Suprapubic skin (tissue), 4 donors: Measurements from ENCODE around the gene ZNF423. TPM values are rescaled to one million over a fixed set of nuclear protein-coding genes. Genes with fewer than 3 reads are reported as not detected.

ENCODE experiments used
- DNase-seq, 2 donors: peaks; one replicate each; pipeline ENCODE4 v3.0.0-alpha.2; 2019; ENCODE audit warnings: low spot score in 2 of 2
- H3K27ac ChIP-seq: fragments of 200-600 bp; sonication (generic); one replicate; pipeline ENCODE4 v1.5.1; 2019
- H3K27me3 ChIP-seq: fragments of 200-600 bp; sonication (generic); one replicate; pipeline ENCODE4 v1.5.1; 2019
- H3K36me3 ChIP-seq: fragments of 200-600 bp; sonication (generic); one replicate; pipeline ENCODE4 v1.5.1; 2019
- H3K4me1 ChIP-seq: fragments of 200-600 bp; sonication (generic); one replicate; pipeline ENCODE4 v1.5.1; 2019
- H3K4me3 ChIP-seq: fragments of 200-600 bp; sonication (generic); one replicate; pipeline ENCODE4 v1.5.1; 2019; ENCODE audit warnings: mild to moderate bottlenecking
- H3K9me3 ChIP-seq: fragments of 200-600 bp; sonication (generic); one replicate; pipeline ENCODE4 v1.5.1; 2019
- EP300 ChIP-seq: sonication (generic); formaldehyde crosslinking; IDR thresholded peaks from one replicate; pipeline ENCODE4 v1.6.1; 2017; ENCODE audit warnings: antibody characterized with exemption
- POLR2A ChIP-seq, 2 donors: fragments of 450-650 bp; IDR thresholded peaks; one replicate each; pipeline ENCODE4 v1.6.1; 2017; ENCODE audit warnings: antibody characterized with exemption in 2 of 2, mild to moderate bottlenecking in 2 of 2, moderate library complexity in 2 of 2
- POLR2AphosphoS5 ChIP-seq, 3 donors: sonication (generic); formaldehyde crosslinking; IDR thresholded peaks; one replicate each; pipeline ENCODE4 v1.6.1; 2017; ENCODE audit warnings: antibody characterized with exemption in 3 of 3
- WGBS: methylation state at CpG from one replicate; pipeline ENCODE4 v1.1.5; 2018; 5-methylcytosine and 5-hydroxymethylcytosine counted together
- total RNA-seq, 4 donors: library from RNA; depleted of rRNA; stranded (reverse); fragments of >200 nt; gene quantifications; one replicate each; pipeline ENCODE4 v1.1.0, GENCODE V29; 2016
- TF ChIP-seq, protein P1 (sequence below), 2 donors: fragments of 200-600 bp in 1 of 2; fragments of 450-650 bp in 1 of 2; sonication (generic) in 1 of 2; IDR thresholded peaks; one replicate each; pipeline ENCODE4 v1.5.1; 2016 to 2019; ENCODE audit warnings: antibody characterized with exemption in 2 of 2, mild to moderate bottlenecking in 1 of 2, moderate library complexity in 1 of 2

ZNF423 gene
- total RNA-seq, 4 donors from 2014 or later: 1.3 to 5.3 (median 1.9) TPM

DNA sequence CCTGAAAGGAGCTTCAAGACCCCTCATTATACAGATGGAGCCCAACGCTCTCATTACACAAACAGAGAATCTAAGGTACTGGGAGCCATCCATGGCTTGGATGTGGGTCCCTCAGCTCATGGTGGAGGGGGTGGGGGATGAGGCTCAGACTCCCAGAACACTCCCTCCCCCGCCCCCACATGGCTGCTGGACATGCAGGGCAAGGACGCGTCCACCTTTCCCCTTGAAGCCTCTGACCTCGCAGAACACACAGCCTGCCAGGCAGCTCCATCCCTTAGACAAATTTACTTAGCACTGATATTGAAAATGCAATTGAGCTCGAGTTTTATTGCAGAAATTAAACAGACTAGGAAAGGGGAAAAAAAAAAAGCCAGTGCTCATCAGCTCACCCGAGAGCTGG is 203.9 kb downstream of the ZNF423 start:
- whole genome bisulfite sequencing: 78% methylated on average over 7 of the region's 7 CpGs
- peaks cover 3% of the 10 kb centered on the region for H3K27me3 ChIP-seq
- peaks cover 7% of the 10 kb centered on the region for H3K9me3 ChIP-seq
- H3K4me1 ChIP-seq: no peaks in the 10 kb centered on the region
- H3K36me3 ChIP-seq: no peaks in the 10 kb centered on the region
- no peak for DNase-seq
- H3K27ac ChIP-seq: peak overlapping the region; percentile 59
- TF ChIP-seq, protein P1, sequence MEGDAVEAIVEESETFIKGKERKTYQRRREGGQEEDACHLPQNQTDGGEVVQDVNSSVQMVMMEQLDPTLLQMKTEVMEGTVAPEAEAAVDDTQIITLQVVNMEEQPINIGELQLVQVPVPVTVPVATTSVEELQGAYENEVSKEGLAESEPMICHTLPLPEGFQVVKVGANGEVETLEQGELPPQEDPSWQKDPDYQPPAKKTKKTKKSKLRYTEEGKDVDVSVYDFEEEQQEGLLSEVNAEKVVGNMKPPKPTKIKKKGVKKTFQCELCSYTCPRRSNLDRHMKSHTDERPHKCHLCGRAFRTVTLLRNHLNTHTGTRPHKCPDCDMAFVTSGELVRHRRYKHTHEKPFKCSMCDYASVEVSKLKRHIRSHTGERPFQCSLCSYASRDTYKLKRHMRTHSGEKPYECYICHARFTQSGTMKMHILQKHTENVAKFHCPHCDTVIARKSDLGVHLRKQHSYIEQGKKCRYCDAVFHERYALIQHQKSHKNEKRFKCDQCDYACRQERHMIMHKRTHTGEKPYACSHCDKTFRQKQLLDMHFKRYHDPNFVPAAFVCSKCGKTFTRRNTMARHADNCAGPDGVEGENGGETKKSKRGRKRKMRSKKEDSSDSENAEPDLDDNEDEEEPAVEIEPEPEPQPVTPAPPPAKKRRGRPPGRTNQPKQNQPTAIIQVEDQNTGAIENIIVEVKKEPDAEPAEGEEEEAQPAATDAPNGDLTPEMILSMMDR (IDR thresholded peaks at IDR 0.05): no peak
- TF ChIP-seq POLR2AphosphoS5 (IDR thresholded peaks at IDR 0.05) (no peak), EP300 (no peak), POLR2A (IDR thresholded peaks at IDR 0.05) (no peak)
- peak overlapping the region; percentile 6 for H3K4me3 ChIP-seq

GRCh38 chr16:49651226-49651625 is 204.7 kb downstream of the ZNF423 start:
- no peak for DNase-seq
- peaks cover 7% of the 10 kb centered on the region for H3K9me3 ChIP-seq
- 75% methylated on average over 3 of the region's 4 CpGs for WGBS

DNA sequence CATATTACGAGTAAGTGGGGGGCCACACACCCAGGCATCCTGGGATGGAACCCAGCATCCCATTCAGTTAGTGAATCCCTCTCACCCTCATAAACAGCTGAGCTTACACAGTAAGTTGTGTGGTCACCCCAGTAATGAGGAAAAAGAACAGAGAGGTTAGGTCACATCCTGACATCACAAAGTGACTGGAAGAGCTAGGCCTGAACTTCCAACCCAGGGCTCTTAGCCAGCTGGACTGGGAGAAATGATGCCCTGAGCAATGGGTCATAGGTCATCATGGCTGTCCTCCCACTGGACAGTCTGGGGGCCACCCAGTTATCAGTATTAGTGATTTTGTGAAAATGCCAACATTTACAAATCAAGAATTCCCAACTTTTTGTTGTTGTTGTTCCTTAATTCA is 205.3 kb downstream of the ZNF423 start:
- H3K36me3 ChIP-seq: no peaks in the 10 kb centered on the region
- H3K4me1 ChIP-seq: no peaks in the 10 kb centered on the region
- no peak for TF ChIP-seq EP300
- TF ChIP-seq POLR2AphosphoS5 (IDR thresholded peaks at IDR 0.05): no peak
- TF ChIP-seq, protein P1 (IDR thresholded peaks at IDR 0.05): no peak
- TF ChIP-seq POLR2A (IDR thresholded peaks at IDR 0.05): no peak
- DNase-seq: no peak
- peaks cover 7% of the 10 kb centered on the region for H3K9me3 ChIP-seq
- no peak overlapping the region for H3K4me3 ChIP-seq
- H3K27ac ChIP-seq: no peak overlapping the region
- peaks cover 3% of the 10 kb centered on the region for H3K27me3 ChIP-seq
- 91% methylated on average over 1 of the region's 1 CpG for WGBS

More at GRCh38 chr16:49651226-49651625, 204.7 kb downstream of the ZNF423 start:
- Histone ChIP-seq H3K27me3 (peaks cover 3% of the 10 kb centered on the region), H3K4me1 (no peaks in the 10 kb centered on the region), H3K4me3 (no peak overlapping the region), H3K36me3 (no peaks in the 10 kb centered on the region), H3K27ac (no peak overlapping the region)
- TF ChIP-seq EP300 (no peak), POLR2A (IDR thresholded peaks at IDR 0.05) (no peak), POLR2AphosphoS5 (IDR thresholded peaks at IDR 0.05) (no peak)
- TF ChIP-seq, protein P1 (IDR thresholded peaks at IDR 0.05): no peak

- H3K4me1 ChIP-seq: no peaks in the 10 kb centered on the region
- whole genome bisulfite sequencing: 66% methylated on average over 5 of the region's 5 CpGs
- TF ChIP-seq POLR2AphosphoS5 (IDR thresholded peaks at IDR 0.05) (no peak), EP300 (no peak), POLR2A (IDR thresholded peaks at IDR 0.05) (no peak)
- TF ChIP-seq, protein P1 (IDR thresholded peaks at IDR 0.05): no peak
- H3K9me3 ChIP-seq: peaks cover 7% of the 10 kb centered on the region
- DNase-seq: no peak
- H3K27ac ChIP-seq: no peak overlapping the region
- no peaks in the 10 kb centered on the region for H3K36me3 ChIP-seq
- no peak overlapping the region for H3K4me3 ChIP-seq
- H3K27me3 ChIP-seq: peaks cover 3% of the 10 kb centered on the region
These were observed 206.7 kb downstream of the ZNF423 start for GRCh38 chr16:49649013-49649765.

GRCh38 chr16:49647673-49648072 is 208.2 kb downstream of the ZNF423 start:
- no peak overlapping the region for H3K4me3 ChIP-seq
- DNase-seq: no peak
- peaks cover 3% of the 10 kb centered on the region for H3K4me1 ChIP-seq
- no peak overlapping the region for H3K27ac ChIP-seq
- TF ChIP-seq, protein P1 (IDR thresholded peaks at IDR 0.05): no peak
- TF ChIP-seq POLR2A (IDR thresholded peaks at IDR 0.05) (no peak), POLR2AphosphoS5 (IDR thresholded peaks at IDR 0.05) (no peak), EP300 (no peak)
- peaks cover 3% of the 10 kb centered on the region for H3K27me3 ChIP-seq
- 80% methylated on average over 2 of the region's 2 CpGs for WGBS
- no peaks in the 10 kb centered on the region for H3K36me3 ChIP-seq
- peaks cover 7% of the 10 kb centered on the region for H3K9me3 ChIP-seq
